ENCODE measurements around the gene KNDC1.

KNDC1 gene

DNA sequence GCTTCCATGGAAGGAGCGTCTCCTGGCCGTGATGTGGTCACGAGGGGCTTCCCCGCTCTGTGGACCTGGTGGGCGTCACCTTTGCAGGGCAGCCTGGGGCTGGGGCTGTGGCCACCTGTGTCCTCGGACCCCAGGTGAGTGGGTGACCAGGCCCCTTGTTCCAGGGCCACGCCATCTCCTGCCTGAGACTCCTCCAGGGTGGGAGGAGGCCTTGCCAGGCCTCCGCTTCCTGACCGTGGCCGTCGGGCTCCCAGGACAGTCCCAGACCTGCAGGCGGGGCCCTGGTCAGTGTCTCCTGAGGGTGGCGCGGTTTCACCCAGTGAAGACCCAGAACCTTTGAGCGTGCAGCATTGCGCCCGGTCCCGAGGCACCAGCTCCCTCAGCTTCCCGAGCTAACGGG lies 49.6 kb downstream of the KNDC1 start:
- peaks cover 31% of the 10 kb centered on the region for H3K27me3 ChIP-seq (replicated peaks; ENCODE audit: insufficient read depth, low read length)
- H3K27ac ChIP-seq (ENCODE audit: low read length) = no peak overlapping the region
- H3K4me2 ChIP-seq (ENCODE audit: low read depth, low read length) = no peak overlapping the region
- TF ChIP-seq, protein P1, sequence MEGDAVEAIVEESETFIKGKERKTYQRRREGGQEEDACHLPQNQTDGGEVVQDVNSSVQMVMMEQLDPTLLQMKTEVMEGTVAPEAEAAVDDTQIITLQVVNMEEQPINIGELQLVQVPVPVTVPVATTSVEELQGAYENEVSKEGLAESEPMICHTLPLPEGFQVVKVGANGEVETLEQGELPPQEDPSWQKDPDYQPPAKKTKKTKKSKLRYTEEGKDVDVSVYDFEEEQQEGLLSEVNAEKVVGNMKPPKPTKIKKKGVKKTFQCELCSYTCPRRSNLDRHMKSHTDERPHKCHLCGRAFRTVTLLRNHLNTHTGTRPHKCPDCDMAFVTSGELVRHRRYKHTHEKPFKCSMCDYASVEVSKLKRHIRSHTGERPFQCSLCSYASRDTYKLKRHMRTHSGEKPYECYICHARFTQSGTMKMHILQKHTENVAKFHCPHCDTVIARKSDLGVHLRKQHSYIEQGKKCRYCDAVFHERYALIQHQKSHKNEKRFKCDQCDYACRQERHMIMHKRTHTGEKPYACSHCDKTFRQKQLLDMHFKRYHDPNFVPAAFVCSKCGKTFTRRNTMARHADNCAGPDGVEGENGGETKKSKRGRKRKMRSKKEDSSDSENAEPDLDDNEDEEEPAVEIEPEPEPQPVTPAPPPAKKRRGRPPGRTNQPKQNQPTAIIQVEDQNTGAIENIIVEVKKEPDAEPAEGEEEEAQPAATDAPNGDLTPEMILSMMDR (IDR thresholded peaks at IDR 0.05; ENCODE audit: low read length) = no peak
- no peak for TF ChIP-seq EZH2phosphoT487 (IDR thresholded peaks at IDR 0.05; ENCODE audit: low read length)
- TF ChIP-seq EZH2 (optimal IDR thresholded peaks at IDR 0.05; ENCODE audit: low read depth, low read length) = no peak
- H3K9ac ChIP-seq (ENCODE audit: low read length) = no peak overlapping the region
- no peaks in the 10 kb centered on the region for H3K79me2 ChIP-seq (ENCODE audit: low read length)
- H3K4me1 ChIP-seq (ENCODE audit: low read length) = no peaks in the 10 kb centered on the region
- no peak overlapping the region for H3K4me3 ChIP-seq (ENCODE audit: low read length)
- no peak overlapping the region for H2AFZ ChIP-seq (ENCODE audit: low read length)
- H4K20me1 ChIP-seq (ENCODE audit: insufficient read depth, low read length) = no peaks in the 10 kb centered on the region
- no peak for DNase-seq
- H3K9me2 ChIP-seq (replicated peaks; ENCODE audit: insufficient read depth, low read length) = no peaks in the 10 kb centered on the region
- H3F3A ChIP-seq (ENCODE audit: insufficient read depth, low read length) = no peaks in the 10 kb centered on the region
- no peaks in the 10 kb centered on the region for H3K9me3 ChIP-seq (replicated peaks; ENCODE audit: insufficient read depth, low read length)
- no peaks in the 10 kb centered on the region for H3K36me3 ChIP-seq (replicated peaks; ENCODE audit: insufficient read depth, low read length)

DNA sequence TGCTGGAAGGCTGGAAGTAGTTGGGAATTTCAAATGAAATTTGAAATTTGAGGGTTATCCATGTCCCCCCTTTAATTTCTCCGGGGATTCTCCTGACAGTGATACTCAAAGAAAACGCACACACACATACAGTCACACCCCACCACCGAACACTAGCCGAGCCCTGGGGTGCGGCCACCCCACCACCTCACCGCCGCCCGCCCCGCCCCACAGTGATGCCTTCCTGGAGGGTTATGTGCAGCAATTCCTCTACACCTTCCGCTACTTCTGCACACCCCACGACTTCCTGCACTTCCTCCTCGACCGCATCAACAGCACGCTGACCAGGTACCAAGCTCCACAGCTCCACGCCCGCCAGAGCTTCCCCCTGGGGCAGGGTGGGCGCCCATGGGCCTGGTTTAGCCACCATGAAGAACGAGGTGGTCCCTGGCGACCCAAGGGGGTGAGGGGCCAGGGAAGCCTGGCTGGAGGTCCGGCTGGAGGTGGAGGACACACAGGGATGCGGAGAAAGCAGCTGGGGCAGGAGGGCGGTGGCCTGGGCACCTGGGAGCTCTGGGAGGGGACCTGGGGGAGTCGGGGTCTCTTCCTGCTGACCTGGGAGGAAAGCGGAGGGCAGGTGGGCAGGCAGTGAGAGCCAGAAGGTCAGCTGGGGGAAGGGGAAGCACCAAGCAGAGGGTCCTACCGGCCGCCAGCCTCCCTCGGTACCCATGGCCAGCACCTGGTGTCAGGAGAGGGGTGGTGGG lies 50.5 kb downstream of the KNDC1 start:
- no peak for TF ChIP-seq EZH2 (optimal IDR thresholded peaks at IDR 0.05; ENCODE audit: low read depth, low read length)
- TF ChIP-seq, protein P1 (IDR thresholded peaks at IDR 0.05; ENCODE audit: low read length) = no peak
- TF ChIP-seq EZH2phosphoT487 (IDR thresholded peaks at IDR 0.05; ENCODE audit: low read length) = no peak
- no peak overlapping the region for H3K9ac ChIP-seq (ENCODE audit: low read length)
- H4K20me1 ChIP-seq (ENCODE audit: insufficient read depth, low read length) = no peaks in the 10 kb centered on the region
- no peak overlapping the region for H3K27ac ChIP-seq (ENCODE audit: low read length)
- no peaks in the 10 kb centered on the region for H3K4me1 ChIP-seq (ENCODE audit: low read length)
- no peaks in the 10 kb centered on the region for H3K9me3 ChIP-seq (replicated peaks; ENCODE audit: insufficient read depth, low read length)
- no peaks in the 10 kb centered on the region for H3K9me2 ChIP-seq (replicated peaks; ENCODE audit: insufficient read depth, low read length)
- H3K27me3 ChIP-seq (replicated peaks; ENCODE audit: insufficient read depth, low read length) = peaks cover 28% of the 10 kb centered on the region
- H3F3A ChIP-seq (ENCODE audit: insufficient read depth, low read length) = no peaks in the 10 kb centered on the region
- no peak overlapping the region for H2AFZ ChIP-seq (ENCODE audit: low read length)
- no peak overlapping the region for H3K4me3 ChIP-seq (ENCODE audit: low read length)
- H3K4me2 ChIP-seq (ENCODE audit: low read depth, low read length) = no peak overlapping the region
- no peak for DNase-seq
- H3K36me3 ChIP-seq (replicated peaks; ENCODE audit: insufficient read depth, low read length) = no peaks in the 10 kb centered on the region
- no peaks in the 10 kb centered on the region for H3K79me2 ChIP-seq (ENCODE audit: low read length)

DNA sequence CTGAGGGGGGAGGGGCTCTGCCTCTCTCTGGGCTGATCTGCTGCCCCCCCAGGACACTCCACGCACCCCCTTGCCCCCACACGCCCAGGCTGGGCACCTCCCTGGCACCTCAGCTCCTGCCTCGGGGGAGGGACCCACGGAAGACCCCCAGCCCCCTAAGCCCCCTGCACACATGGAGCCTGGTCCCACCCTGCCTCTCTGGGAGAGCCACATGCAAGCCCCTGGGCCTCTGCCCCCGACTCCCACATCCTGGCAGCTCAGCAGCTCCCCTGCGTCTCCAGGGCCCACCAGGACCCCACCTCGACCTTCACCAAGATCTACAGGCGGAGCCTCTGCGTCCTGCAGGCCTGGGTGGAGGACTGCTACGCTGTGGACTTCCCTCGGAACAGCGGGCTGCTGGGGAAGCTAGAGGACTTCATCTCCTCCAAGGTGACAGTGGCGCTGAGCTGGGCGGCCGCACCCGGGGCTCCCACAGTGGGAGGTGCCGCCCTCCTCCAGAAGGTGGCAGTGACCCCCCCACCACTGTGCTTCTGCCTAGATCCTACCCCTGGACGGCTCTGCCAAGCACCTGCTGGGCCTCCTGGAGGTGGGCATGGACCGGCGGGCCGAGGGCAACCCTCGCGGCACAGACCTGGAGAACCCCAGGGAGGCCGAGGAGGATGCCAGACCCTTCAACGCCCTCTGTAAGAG lies 51.3 kb downstream of the KNDC1 start:
- H3K9me3 ChIP-seq (replicated peaks; ENCODE audit: insufficient read depth, low read length) = no peaks in the 10 kb centered on the region
- H3K9ac ChIP-seq (ENCODE audit: low read length) = no peak overlapping the region
- H3K27me3 ChIP-seq (replicated peaks; ENCODE audit: insufficient read depth, low read length) = peaks cover 32% of the 10 kb centered on the region
- TF ChIP-seq EZH2phosphoT487 (IDR thresholded peaks at IDR 0.05; ENCODE audit: low read length) = no peak
- no peak for TF ChIP-seq EZH2 (optimal IDR thresholded peaks at IDR 0.05; ENCODE audit: low read depth, low read length)
- TF ChIP-seq, protein P1 (IDR thresholded peaks at IDR 0.05; ENCODE audit: low read length) = no peak
- H3K27ac ChIP-seq (ENCODE audit: low read length) = no peak overlapping the region
- no peaks in the 10 kb centered on the region for H3K9me2 ChIP-seq (replicated peaks; ENCODE audit: insufficient read depth, low read length)
- H2AFZ ChIP-seq (ENCODE audit: low read length) = no peak overlapping the region
- no peak overlapping the region for H3K4me3 ChIP-seq (ENCODE audit: low read length)
- H3K79me2 ChIP-seq (ENCODE audit: low read length) = no peaks in the 10 kb centered on the region
- H3F3A ChIP-seq (ENCODE audit: insufficient read depth, low read length) = no peaks in the 10 kb centered on the region
- DNase-seq = no peak
- H3K4me2 ChIP-seq (ENCODE audit: low read depth, low read length) = no peak overlapping the region
- no peaks in the 10 kb centered on the region for H3K4me1 ChIP-seq (ENCODE audit: low read length)
- H4K20me1 ChIP-seq (ENCODE audit: insufficient read depth, low read length) = no peaks in the 10 kb centered on the region
- no peaks in the 10 kb centered on the region for H3K36me3 ChIP-seq (replicated peaks; ENCODE audit: insufficient read depth, low read length)

All from MM.1S (cell line).